ENCODE results near the gene NDST4. TPM values are rescaled to one million over a fixed set of nuclear protein-coding genes. Genes with fewer than 3 reads are reported as not detected.

The NDST4 gene
- total RNA-seq, 1 donor from 2014 or later: 2.6 TPM

DNA sequence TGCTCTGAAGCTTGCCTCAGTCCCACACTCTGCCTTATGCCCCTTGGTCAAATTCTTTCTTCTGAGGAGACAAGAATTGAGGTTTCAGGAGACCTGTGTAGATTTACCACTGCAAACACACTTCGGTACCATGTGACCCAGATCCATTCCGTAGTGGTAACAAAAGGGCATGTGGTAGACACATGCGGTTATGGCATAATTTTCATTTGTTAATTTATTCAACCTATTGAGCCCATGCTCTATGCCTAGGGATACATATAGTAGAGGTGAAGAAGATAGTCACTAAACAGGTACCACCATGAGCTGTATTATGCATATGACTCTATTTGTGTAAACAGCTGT, 190.9 kb downstream of the NDST4 start:
- Histone ChIP-seq H3K9me3 (ENCODE audit: control insufficient read depth in 3 of 3, low read length in 3 of 3) (no peaks in the 10 kb centered on the region), H3K9ac (ENCODE audit: low read depth in 1 of 3, low read length in 3 of 3) (no peak overlapping the region), H3K4me3 (ENCODE audit: low read length in 3 of 3) (no peak overlapping the region), H3K4me1 (ENCODE audit: control insufficient read depth in 3 of 3, insufficient read depth in 3 of 3, low read length in 3 of 3) (no peaks in the 10 kb centered on the region), H3K27me3 (ENCODE audit: control insufficient read depth in 3 of 3, insufficient read depth in 3 of 3, low read length in 3 of 3) (no peaks in the 10 kb centered on the region), H3K27ac (ENCODE audit: low read depth, low read length) (no peak overlapping the region), H3K36me3 (ENCODE audit: control insufficient read depth in 3 of 3, insufficient read depth in 3 of 3, low read length in 3 of 3) (no peaks in the 10 kb centered on the region)

DNA sequence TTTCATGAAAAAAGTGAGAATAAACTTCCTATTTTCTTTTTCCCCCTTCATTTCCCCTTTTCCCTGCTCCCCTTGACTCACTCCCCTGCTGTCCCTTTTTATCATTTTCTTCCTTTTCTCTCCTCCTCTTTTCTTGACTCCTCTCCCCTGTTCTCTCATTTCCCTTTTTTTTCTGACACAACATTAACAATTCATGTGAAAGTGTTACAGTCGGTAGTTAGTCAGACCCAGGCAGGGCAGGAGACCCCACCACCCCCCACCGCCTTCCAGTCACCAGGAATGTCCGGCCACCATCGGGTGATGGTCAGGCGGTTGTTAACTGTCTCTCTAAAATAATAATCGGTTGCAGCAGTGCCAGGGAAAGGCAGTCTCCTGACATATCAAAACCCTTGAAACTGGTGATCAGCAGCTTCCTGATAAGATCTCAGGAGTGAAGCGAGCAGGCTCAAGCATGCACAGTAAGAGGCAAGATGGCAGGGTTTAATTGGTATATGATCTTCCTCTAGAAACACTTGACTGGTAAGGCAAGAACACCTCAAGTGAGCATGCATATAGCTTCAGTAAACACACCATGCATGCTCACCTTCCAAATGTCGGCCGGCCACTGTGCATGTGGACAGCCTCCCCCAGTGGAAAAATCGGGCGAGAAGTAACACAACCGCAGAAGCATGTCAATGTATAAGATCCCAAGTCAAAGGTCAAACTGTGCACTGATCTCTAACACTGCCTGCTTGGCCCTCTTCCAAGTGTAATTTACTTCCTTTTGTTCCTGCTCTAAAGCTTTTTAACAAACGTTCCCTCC, 191.4 kb downstream of the NDST4 start:
- H3K4me1 ChIP-seq (ENCODE audit: control insufficient read depth in 3 of 3, insufficient read depth in 3 of 3, low read length in 3 of 3): no peaks in the 10 kb centered on the region
- no peaks in the 10 kb centered on the region for H3K27me3 ChIP-seq (ENCODE audit: control insufficient read depth in 3 of 3, insufficient read depth in 3 of 3, low read length in 3 of 3)
- H3K27ac ChIP-seq (ENCODE audit: low read depth, low read length): no peak overlapping the region
- H3K9ac ChIP-seq (ENCODE audit: low read depth in 1 of 3, low read length in 3 of 3): no peak overlapping the region
- no peaks in the 10 kb centered on the region for H3K36me3 ChIP-seq (ENCODE audit: control insufficient read depth in 3 of 3, insufficient read depth in 3 of 3, low read length in 3 of 3)
- no peaks in the 10 kb centered on the region for H3K9me3 ChIP-seq (ENCODE audit: control insufficient read depth in 3 of 3, low read length in 3 of 3)
- no peak overlapping the region for H3K4me3 ChIP-seq (ENCODE audit: low read length in 3 of 3)

DNA sequence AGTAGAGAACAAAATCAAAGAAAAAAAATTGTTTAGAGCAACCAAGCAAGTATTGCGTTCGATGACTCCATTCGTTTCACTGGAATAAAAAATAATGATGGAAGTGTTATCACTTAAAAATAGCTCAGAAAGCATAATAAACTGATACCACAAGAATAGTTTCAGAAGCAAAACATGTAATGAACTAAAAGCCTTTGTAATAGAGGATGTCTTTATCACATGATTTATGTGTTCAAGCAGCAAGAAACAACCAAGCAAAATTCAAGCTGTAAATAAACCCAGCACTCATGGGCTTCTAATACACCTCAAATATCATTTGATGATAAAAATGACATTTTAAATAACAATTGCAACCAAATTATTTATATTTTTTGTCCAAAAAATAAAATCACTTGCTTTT, 192.2 kb downstream of the NDST4 start:
- Histone ChIP-seq H3K36me3 (ENCODE audit: control insufficient read depth in 3 of 3, insufficient read depth in 3 of 3, low read length in 3 of 3) (no peaks in the 10 kb centered on the region), H3K4me1 (ENCODE audit: control insufficient read depth in 3 of 3, insufficient read depth in 3 of 3, low read length in 3 of 3) (no peaks in the 10 kb centered on the region), H3K27ac (ENCODE audit: low read depth, low read length) (no peak overlapping the region), H3K4me3 (ENCODE audit: low read length in 3 of 3) (no peak overlapping the region), H3K9me3 (ENCODE audit: control insufficient read depth in 3 of 3, low read length in 3 of 3) (no peaks in the 10 kb centered on the region), H3K27me3 (ENCODE audit: control insufficient read depth in 3 of 3, insufficient read depth in 3 of 3, low read length in 3 of 3) (no peaks in the 10 kb centered on the region), H3K9ac (ENCODE audit: low read depth in 1 of 3, low read length in 3 of 3) (no peak overlapping the region)

DNA sequence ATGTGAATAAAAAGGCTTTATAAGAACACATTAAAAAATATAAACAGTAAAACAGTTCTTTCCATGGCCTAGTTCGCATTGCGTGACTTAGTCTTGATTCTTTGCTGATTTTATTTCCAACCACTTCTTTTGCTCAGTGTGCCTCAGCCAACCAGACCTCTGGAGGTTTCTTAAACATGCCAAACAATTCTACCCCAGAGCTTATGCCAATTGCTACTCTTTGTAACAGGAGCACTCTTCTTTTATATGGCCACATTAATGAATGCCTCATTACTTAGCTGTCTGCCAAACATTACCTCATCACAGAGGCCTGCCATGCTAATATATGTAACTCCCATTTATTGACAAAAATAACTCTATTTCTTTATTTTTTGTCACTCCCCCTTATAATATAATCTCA, 202.3 kb downstream of the NDST4 start:
- H3K4me3 ChIP-seq (ENCODE audit: low read length in 3 of 3): no peak overlapping the region
- no peaks in the 10 kb centered on the region for H3K36me3 ChIP-seq (ENCODE audit: control insufficient read depth in 3 of 3, insufficient read depth in 3 of 3, low read length in 3 of 3)
- no peak overlapping the region for H3K9ac ChIP-seq (ENCODE audit: low read depth in 1 of 3, low read length in 3 of 3)
- no peaks in the 10 kb centered on the region for H3K9me3 ChIP-seq (ENCODE audit: control insufficient read depth in 3 of 3, low read length in 3 of 3)
- no peak overlapping the region for H3K27ac ChIP-seq (ENCODE audit: low read depth, low read length)
- no peaks in the 10 kb centered on the region for H3K4me1 ChIP-seq (ENCODE audit: control insufficient read depth in 3 of 3, insufficient read depth in 3 of 3, low read length in 3 of 3)
- H3K27me3 ChIP-seq (ENCODE audit: control insufficient read depth in 3 of 3, insufficient read depth in 3 of 3, low read length in 3 of 3): no peaks in the 10 kb centered on the region

DNA sequence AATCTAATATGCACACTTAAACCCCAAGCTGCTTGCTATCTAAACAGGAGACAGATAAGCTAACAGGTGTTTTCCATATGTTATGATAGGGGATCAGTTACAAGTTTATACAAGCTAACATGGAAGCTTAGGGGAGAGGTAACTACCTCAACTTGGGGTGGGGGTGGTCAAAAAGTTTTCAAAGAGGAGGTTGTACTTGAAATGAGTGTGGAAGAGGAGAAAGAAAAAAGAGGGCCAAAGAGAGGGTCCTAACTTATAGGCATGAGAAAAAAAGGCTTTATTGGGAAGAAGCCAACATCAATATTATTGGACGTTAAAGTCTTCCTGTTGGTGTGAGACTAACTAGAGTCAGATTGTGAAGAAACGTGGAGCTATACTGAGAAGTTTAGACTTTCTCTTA, 205.9 kb downstream of the NDST4 start:
- no peak overlapping the region for H3K27ac ChIP-seq (ENCODE audit: low read depth, low read length)
- no peak overlapping the region for H3K9ac ChIP-seq (ENCODE audit: low read depth in 1 of 3, low read length in 3 of 3)
- H3K36me3 ChIP-seq (ENCODE audit: control insufficient read depth in 3 of 3, insufficient read depth in 3 of 3, low read length in 3 of 3): no peaks in the 10 kb centered on the region
- H3K4me1 ChIP-seq (ENCODE audit: control insufficient read depth in 3 of 3, insufficient read depth in 3 of 3, low read length in 3 of 3): no peaks in the 10 kb centered on the region
- H3K9me3 ChIP-seq (ENCODE audit: control insufficient read depth in 3 of 3, low read length in 3 of 3): no peaks in the 10 kb centered on the region
- H3K27me3 ChIP-seq (ENCODE audit: control insufficient read depth in 3 of 3, insufficient read depth in 3 of 3, low read length in 3 of 3): no peaks in the 10 kb centered on the region
- H3K4me3 ChIP-seq (ENCODE audit: low read length in 3 of 3): no peak overlapping the region

DNA sequence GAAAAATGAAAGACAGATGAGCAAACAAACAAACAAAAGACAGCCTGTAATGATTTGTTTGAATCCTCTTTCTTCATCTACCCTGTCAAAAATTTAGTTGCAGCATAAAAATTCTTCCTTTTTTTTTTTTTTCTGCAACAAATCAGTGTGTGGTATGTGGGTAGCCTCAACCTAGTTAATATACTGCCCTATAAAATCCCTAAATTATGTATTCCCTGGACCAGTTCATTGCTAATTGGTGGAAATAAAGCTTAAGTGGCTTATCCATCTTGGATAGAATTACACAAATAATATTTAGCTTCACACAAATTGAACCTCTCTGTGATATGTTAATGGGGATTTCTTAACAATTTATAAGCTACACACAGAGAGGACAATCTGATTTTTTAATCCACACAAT, 208.4 kb downstream of the NDST4 start:
- Histone ChIP-seq H3K27ac (ENCODE audit: low read depth, low read length) (no peak overlapping the region), H3K9me3 (ENCODE audit: control insufficient read depth in 3 of 3, low read length in 3 of 3) (no peaks in the 10 kb centered on the region), H3K4me1 (ENCODE audit: control insufficient read depth in 3 of 3, insufficient read depth in 3 of 3, low read length in 3 of 3) (no peaks in the 10 kb centered on the region), H3K4me3 (ENCODE audit: low read length in 3 of 3) (no peak overlapping the region), H3K36me3 (ENCODE audit: control insufficient read depth in 3 of 3, insufficient read depth in 3 of 3, low read length in 3 of 3) (no peaks in the 10 kb centered on the region), H3K27me3 (ENCODE audit: control insufficient read depth in 3 of 3, insufficient read depth in 3 of 3, low read length in 3 of 3) (no peaks in the 10 kb centered on the region), H3K9ac (ENCODE audit: low read depth in 1 of 3, low read length in 3 of 3) (no peak overlapping the region)

DNA sequence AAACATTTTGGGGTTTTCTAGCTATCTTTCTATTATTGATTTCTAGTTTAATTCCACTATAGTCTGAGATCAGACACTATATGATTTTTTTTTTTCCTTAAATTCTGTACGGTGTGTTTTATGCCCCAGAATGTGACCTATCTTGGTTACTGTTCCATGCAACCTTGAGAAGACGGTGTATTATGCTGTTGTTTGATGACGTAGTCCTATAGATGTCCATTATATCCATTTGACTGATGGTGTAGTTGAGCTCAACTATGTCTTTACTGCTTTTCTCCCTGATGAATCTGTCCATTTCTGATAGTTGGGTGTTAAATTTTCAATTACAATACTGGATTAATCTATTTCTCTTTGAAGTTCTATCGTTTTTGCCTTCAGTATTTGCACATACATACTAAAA, 212.5 kb downstream of the NDST4 start:
- H3K36me3 ChIP-seq (ENCODE audit: control insufficient read depth in 3 of 3, insufficient read depth in 3 of 3, low read length in 3 of 3): no peaks in the 10 kb centered on the region
- H3K9me3 ChIP-seq (ENCODE audit: control insufficient read depth in 3 of 3, low read length in 3 of 3): no peaks in the 10 kb centered on the region
- H3K4me3 ChIP-seq (ENCODE audit: low read length in 3 of 3): no peak overlapping the region
- no peaks in the 10 kb centered on the region for H3K27me3 ChIP-seq (ENCODE audit: control insufficient read depth in 3 of 3, insufficient read depth in 3 of 3, low read length in 3 of 3)
- no peak overlapping the region for H3K27ac ChIP-seq (ENCODE audit: low read depth, low read length)
- H3K4me1 ChIP-seq (ENCODE audit: control insufficient read depth in 3 of 3, insufficient read depth in 3 of 3, low read length in 3 of 3): no peaks in the 10 kb centered on the region
- no peak overlapping the region for H3K9ac ChIP-seq (ENCODE audit: low read depth in 1 of 3, low read length in 3 of 3)

DNA sequence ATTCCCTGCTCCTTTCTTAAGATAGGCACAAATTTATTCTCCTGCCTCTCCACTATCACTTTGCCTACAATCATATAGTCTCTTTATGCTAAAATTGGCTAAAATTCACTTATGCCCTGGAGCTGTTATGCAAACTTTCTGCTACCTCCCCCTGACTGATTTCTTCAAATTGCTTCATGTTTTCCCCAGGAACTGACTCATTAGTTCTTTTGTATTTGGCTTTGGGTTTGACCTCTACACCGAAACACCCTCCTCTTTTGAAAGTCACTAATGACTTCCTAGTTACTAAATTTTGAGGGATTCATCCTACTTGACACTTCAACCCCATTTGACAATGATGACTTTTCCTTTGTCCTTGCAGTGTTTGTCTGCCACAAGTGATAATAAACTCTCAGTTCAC, 222.6 kb downstream of the NDST4 start:
- H3K27ac ChIP-seq (ENCODE audit: low read depth, low read length): no peak overlapping the region
- no peak overlapping the region for H3K9ac ChIP-seq (ENCODE audit: low read depth in 1 of 3, low read length in 3 of 3)

DNA sequence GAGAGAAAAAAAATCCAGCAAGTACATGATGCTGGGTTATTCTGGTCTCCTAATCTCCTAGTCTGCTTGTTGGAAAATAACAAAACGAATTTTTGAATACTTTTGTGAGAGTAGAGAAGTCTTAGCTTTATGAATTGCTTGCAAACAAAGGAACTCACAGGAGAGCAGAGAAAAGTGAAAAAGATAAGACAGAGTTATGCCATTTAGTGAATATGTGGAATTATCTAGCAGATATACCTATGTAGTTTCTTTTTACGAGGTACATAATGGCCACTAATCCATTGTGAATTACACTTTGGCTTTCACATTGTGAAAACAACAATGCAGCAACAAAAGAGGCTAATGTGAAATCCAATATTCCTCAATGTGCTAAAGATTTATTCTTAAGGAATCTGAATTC, 226.7 kb downstream of the NDST4 start:
- H3K4me1 ChIP-seq (ENCODE audit: control insufficient read depth in 3 of 3, insufficient read depth in 3 of 3, low read length in 3 of 3): no peaks in the 10 kb centered on the region
- H3K36me3 ChIP-seq (ENCODE audit: control insufficient read depth in 3 of 3, insufficient read depth in 3 of 3, low read length in 3 of 3): no peaks in the 10 kb centered on the region
- no peaks in the 10 kb centered on the region for H3K9me3 ChIP-seq (ENCODE audit: control insufficient read depth in 3 of 3, low read length in 3 of 3)
- no peak overlapping the region for H3K27ac ChIP-seq (ENCODE audit: low read depth, low read length)
- H3K4me3 ChIP-seq (ENCODE audit: low read length in 3 of 3): no peak overlapping the region
- no peak overlapping the region for H3K9ac ChIP-seq (ENCODE audit: low read depth in 1 of 3, low read length in 3 of 3)
- no peaks in the 10 kb centered on the region for H3K27me3 ChIP-seq (ENCODE audit: control insufficient read depth in 3 of 3, insufficient read depth in 3 of 3, low read length in 3 of 3)

More for the DNA sequence above, 222.6 kb downstream of the NDST4 start:
- H3K9me3 ChIP-seq (ENCODE audit: control insufficient read depth in 3 of 3, low read length in 3 of 3): no peaks in the 10 kb centered on the region
- no peak overlapping the region for H3K4me3 ChIP-seq (ENCODE audit: low read length in 3 of 3)
- no peaks in the 10 kb centered on the region for H3K36me3 ChIP-seq (ENCODE audit: control insufficient read depth in 3 of 3, insufficient read depth in 3 of 3, low read length in 3 of 3)
- no peaks in the 10 kb centered on the region for H3K4me1 ChIP-seq (ENCODE audit: control insufficient read depth in 3 of 3, insufficient read depth in 3 of 3, low read length in 3 of 3)
- H3K27me3 ChIP-seq (ENCODE audit: control insufficient read depth in 3 of 3, insufficient read depth in 3 of 3, low read length in 3 of 3): no peaks in the 10 kb centered on the region

DNA sequence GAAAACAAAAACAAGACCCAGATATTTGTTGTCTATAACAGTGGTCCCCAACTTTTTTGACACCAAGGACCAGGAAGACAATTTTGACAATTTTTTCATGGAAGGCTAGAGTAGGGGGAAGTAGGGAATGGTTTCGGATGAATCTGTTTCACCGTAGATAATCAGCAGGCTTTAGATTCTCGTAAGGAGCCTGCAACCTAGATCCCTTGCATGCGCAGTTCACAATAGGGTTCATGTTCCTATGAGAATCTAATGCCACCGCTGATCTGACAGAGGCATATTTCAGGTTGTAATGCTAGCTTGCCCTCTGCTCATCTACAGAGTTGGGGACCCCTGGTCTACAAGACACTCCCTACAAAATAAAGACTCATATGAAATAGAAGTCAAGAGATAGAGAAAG, 229.8 kb downstream of the NDST4 start:
- Histone ChIP-seq H3K27me3 (ENCODE audit: control insufficient read depth in 3 of 3, insufficient read depth in 3 of 3, low read length in 3 of 3) (no peaks in the 10 kb centered on the region), H3K36me3 (ENCODE audit: control insufficient read depth in 3 of 3, insufficient read depth in 3 of 3, low read length in 3 of 3) (no peaks in the 10 kb centered on the region), H3K9ac (ENCODE audit: low read depth in 1 of 3, low read length in 3 of 3) (no peak overlapping the region), H3K27ac (ENCODE audit: low read depth, low read length) (no peak overlapping the region), H3K4me1 (ENCODE audit: control insufficient read depth in 3 of 3, insufficient read depth in 3 of 3, low read length in 3 of 3) (no peaks in the 10 kb centered on the region), H3K4me3 (ENCODE audit: low read length in 3 of 3) (no peak overlapping the region), H3K9me3 (ENCODE audit: control insufficient read depth in 3 of 3, low read length in 3 of 3) (no peaks in the 10 kb centered on the region)
